ENCODE data around the gene ALDH1L1. TPM values are rescaled to one million over a fixed set of nuclear protein-coding genes. Genes with fewer than 3 reads are reported as not detected.

Gene ALDH1L1
- total RNA-seq, 4 donors from 2014 or later: 125 to 176 (median 150) TPM

GRCh38 chr3:126110431-126111125, 69.8 kb downstream of the ALDH1L1 start:
- DNase-seq (ENCODE audit: low spot score) (no peak), ATAC-seq (ENCODE audit: low FRiP score) (no peak)
- TF ChIP-seq, protein P1, sequence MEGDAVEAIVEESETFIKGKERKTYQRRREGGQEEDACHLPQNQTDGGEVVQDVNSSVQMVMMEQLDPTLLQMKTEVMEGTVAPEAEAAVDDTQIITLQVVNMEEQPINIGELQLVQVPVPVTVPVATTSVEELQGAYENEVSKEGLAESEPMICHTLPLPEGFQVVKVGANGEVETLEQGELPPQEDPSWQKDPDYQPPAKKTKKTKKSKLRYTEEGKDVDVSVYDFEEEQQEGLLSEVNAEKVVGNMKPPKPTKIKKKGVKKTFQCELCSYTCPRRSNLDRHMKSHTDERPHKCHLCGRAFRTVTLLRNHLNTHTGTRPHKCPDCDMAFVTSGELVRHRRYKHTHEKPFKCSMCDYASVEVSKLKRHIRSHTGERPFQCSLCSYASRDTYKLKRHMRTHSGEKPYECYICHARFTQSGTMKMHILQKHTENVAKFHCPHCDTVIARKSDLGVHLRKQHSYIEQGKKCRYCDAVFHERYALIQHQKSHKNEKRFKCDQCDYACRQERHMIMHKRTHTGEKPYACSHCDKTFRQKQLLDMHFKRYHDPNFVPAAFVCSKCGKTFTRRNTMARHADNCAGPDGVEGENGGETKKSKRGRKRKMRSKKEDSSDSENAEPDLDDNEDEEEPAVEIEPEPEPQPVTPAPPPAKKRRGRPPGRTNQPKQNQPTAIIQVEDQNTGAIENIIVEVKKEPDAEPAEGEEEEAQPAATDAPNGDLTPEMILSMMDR (IDR thresholded peaks at IDR 0.05): no peak

GRCh38 chr3:126109880-126110235, 70.5 kb downstream of the ALDH1L1 start:
- no peak for DNase-seq (ENCODE audit: low spot score)
- TF ChIP-seq, protein P1 (IDR thresholded peaks at IDR 0.05): no peak
- ATAC-seq (ENCODE audit: low FRiP score): no peak

DNA sequence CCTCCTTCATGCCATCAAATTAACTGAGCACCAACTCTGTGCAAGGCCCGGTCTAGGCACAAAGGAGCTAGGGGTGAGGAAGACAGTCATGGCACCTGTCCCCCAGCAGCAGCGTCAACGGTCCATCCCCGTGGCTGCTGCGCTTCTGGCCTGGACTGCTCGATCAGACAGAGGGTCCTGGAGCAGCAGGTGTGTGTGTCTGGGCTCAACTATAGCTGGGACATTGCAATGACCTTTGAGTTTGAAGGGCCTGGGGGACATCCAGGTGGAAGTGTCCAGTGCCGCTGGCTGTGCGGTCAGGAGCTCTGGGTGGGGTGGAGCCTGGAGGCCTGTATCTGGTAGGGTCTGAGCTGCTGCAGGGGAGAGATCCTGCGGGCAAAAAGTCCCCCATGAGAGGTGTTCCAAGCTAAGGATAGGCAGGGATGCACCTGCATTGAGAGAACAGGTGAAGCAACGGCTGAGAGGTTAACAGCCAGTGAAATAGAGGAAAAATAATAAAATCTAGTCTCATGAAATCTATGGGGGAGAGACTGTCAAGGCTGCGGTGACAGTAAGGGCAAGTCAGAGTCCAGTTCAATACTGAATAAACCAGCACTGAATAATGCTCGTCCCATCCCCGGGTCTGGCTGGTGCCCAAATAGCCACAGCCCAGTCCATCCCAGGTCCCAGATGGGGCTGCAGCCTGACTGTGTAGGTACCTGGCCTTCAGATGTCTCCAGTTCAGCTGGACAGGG, 71.1 kb downstream of the ALDH1L1 start:
- TF ChIP-seq, protein P1 (IDR thresholded peaks at IDR 0.05): no peak
- DNase-seq (ENCODE audit: low spot score) (no peak), ATAC-seq (ENCODE audit: low FRiP score) (no peak)

GRCh38 chr3:126108676-126109050, 71.7 kb downstream of the ALDH1L1 start:
- TF ChIP-seq, protein P1 (IDR thresholded peaks at IDR 0.05): no peak
- ATAC-seq (ENCODE audit: low FRiP score) (no peak), DNase-seq (ENCODE audit: low spot score) (no peak)

DNA sequence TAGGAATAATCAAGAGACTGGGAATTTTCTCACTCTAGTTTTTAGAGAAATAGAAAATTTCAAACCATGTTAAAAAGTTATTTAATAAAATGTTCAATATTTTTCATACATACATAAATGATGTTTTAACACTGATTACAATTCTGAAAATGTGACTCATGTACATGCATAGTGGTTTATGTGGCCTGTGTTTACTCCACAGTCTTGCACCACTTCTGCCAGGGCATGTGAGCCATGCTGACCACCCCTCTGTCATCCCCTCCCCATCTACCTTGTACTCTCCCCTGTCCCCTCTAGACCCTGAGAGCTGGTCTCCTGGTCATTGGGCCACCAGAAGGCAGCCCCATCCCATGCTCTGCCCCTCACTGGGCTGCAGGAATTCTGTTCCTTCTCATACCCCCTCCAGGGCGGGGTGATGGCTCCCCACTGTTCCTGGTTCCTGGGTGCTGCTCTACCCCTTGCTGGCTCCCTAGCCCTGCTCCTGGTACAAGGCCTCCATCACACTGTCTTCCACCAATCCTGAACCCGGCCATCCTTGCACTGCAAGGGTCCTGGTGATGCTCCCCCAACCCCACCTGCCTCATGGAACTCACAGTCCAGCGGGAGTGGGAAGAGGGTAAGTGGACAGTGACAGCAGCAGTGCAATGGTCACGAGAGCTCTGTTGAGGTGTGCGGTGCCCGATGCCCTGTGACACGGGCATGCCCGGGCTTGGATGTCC, 72.3 kb downstream of the ALDH1L1 start:
- no peak for DNase-seq (ENCODE audit: low spot score)
- no peak for ATAC-seq (ENCODE audit: low FRiP score)
- TF ChIP-seq, protein P1 (IDR thresholded peaks at IDR 0.05): no peak

DNA sequence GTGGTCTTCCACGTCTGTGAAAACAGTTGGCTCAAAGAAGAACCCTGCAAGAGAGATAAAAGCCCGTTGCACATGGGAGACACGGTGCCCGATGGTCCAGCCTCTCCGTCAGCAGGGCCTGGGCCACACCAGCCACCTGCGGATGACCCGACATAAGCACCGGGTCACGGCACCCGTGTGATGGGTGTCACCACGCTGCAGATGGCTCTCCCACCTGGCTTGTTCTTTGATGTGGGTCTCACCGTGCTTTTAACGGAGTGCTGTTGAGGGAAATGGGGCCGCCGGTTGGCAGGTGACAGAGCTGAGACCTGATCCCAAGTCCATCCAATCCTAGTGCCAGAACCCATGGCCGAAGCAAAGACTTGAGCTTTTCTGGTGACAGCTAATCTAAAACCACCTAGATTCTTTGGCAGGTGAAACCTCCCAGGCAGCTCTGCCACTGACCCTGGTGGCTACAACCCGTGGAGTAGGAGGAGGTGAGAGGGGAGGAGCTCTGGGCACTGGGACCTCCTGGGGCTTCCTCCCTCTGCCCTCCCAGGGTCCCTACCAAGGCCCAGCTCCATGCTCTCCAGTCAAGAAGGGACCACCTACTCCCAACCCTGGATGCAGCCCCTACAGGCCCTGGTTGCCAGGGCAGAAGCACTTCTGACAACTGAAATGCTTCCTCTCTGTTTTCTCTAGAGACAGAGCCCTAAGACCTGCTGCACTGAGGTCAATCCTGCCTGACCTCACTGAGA, 73.0 kb downstream of the ALDH1L1 start:
- TF ChIP-seq, protein P1 (IDR thresholded peaks at IDR 0.05): no peak
- DNase-seq (ENCODE audit: low spot score) (no peak), ATAC-seq (ENCODE audit: low FRiP score) (no peak)
